NCI-H1417 (cell line): Measurements from ENCODE around the gene CEP112.

Experiments
- DNase-seq, 3 experiments: peaks; one replicate each; lab custom pipeline; 2025; lab: John Stamatoyannopoulos, UW

The CEP112 gene

DNA sequence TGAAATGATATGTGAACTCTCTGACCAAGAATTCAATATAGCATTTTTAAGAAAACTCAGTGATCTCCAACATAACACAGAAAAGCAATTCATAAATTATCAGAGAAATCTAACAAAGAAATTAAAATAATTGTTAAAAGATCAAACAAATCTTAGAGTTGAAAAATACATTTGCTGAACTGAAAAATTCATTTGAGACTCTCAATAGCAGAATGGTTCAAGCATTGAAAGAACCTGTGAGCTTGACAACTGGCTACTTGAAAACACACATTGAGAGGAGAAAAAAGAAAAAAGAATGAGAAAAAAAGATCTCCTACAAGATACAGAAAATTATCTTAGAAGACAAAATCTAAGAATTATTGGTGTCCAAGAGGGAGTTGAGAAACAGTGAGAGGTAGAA is 203.5 kb downstream of the CEP112 start:
- no peak for DNase-seq

DNA sequence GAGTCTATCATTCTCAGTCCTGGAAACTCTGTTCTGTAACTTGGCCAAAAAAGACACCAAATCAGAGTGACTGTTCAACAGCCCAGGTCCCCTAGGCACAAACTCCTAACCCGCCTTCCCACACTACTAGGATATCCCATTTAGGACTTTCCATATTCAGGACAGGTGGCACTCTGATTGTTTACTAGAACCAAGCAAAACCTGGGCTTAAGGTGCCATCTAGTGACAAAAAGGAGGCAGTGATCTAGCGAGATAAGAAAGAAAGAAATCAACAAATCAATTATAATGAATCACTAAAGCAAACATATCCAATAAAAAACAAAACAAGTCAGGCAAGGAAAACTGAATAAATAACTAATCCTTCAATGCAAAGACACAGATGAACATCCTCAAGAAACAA is 203.9 kb downstream of the CEP112 start:
- peak in 1 of 3 experiments; percentile 7 for DNase-seq

DNA sequence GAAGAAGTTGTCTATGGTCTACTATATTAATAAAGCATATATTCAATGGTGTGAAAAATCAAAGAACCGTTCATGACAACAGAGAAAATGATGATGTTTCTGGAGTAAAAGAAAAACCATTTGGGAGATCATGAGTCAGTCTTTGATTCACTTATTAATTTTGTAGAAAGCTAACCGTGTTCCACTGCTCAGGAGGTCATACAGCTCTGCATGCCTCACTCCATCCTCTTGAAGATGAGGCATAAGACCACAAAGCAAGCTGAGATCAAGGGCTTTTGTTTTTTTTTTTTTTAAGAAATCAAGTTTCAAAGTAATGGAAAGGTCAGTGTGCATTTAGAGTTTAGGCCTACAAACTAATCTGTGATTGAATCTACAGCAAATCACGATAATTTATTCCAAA is 206.4 kb downstream of the CEP112 start:
- no peak for DNase-seq

DNA sequence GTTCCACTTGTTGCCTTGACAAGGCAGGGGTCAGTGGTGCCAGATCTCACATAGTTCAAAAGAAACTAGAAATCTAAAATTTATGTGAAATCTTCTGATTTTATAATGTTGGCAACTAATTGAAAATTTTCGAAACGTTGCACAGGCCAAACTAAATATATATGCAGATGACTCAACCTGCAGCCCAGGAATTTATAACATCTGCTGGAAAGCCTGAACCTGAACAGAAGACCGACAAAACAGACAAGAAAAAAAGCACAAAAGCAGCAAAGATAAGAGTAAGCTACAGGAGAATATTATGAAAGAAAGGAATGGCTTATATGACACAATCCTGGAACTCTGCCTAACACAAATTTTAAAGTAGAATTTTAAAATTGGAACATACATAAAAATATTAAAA is 207.6 kb downstream of the CEP112 start:
- no peak for DNase-seq

DNA sequence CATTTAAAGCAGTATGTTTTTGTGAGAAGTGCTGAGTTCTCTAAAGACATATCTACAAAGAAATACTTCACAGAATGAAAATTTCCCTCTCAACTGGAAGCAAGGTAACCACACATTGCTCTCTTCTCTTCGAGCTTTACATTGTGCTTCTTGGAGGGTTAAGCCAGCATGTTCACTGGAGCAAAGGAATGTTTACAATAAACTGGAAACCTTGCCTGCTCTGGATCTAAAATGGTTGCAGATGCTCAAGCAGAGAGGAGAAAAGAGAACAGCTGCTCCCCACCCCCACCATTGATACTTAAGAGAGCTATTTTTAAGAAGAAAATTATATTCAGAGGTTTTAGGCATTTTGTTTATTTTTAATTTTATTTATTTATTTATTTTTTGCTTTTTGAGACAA is 213.1 kb downstream of the CEP112 start:
- DNase-seq, result no peak

DNA sequence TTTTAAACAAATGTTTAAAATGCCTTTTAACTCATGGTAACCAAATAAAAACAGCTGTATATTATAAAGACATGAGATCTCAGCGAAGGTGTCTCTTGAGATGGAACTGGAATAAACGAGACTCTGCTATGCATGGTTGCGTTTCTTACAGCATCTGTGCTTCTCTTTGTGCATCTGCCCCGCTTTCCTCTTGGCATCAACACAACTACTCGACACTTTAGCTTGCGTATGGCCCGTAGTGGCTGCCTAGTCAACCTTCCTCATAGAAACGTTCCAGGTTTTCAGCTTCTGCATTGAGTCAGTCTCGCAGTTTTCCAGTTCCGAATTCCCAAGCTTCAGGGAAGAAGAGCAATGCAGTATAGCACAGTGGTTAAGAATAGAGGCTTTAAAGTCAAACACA is 214.9 kb downstream of the CEP112 start:
- DNase-seq, result no peak

DNA sequence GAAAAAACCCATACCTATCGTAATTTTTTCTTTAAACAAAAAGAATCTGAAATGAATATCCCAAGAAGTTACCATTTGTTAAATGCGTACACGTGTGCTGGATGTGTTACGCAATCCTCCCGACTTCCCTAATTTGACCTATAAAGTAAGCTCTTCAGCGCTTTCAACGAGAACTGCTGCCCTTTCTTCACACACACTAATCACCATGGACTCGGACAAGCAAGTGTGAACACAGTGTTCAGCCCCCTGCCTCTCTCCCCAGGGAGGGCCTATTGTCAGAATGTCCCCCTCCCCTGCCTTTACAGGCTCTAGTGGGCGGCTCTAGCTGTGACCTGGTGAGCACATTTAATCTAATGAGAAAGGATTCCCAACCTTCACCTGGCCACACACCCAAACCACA is 216.1 kb downstream of the CEP112 start:
- DNase-seq, result peak in 2 of 3 experiments; percentile 12 to 58

DNA sequence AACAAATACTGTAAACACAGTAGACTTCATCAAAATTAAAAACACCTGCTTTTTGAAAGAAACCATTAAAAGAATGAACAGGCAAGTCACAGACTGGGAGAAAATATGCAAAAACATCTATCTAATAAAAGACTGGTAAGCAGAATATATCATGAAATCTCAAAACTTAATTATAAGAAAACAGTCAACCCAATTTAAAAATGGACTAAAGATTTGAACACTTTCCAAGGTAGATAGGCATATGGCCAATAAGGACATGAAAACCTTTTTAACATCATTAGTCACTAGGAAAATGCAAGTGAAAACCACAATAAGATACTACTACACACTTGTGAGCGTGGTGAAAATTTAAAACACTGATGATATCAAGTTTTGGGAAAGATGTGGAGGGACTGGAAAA is 218.7 kb downstream of the CEP112 start:
- no peak for DNase-seq

DNA sequence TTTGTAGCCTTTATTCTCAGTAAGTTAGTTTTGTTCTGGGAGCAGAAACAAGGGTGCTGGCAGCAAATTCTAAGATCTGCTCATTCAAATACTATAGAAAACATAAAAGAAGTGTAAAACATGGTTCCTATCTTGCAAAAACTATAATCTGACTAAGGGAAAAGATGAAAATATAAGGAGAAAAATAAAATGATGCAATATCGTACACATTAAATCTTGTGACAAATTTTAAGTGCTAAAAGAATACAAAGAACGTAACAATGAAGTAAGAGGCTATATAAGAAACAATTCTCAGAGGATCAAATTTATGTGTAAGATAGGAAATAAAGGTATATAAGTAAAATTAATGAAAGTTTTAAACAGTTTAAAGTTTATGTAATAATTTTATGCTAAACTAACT is 224.6 kb downstream of the CEP112 start:
- no peak for DNase-seq

DNA sequence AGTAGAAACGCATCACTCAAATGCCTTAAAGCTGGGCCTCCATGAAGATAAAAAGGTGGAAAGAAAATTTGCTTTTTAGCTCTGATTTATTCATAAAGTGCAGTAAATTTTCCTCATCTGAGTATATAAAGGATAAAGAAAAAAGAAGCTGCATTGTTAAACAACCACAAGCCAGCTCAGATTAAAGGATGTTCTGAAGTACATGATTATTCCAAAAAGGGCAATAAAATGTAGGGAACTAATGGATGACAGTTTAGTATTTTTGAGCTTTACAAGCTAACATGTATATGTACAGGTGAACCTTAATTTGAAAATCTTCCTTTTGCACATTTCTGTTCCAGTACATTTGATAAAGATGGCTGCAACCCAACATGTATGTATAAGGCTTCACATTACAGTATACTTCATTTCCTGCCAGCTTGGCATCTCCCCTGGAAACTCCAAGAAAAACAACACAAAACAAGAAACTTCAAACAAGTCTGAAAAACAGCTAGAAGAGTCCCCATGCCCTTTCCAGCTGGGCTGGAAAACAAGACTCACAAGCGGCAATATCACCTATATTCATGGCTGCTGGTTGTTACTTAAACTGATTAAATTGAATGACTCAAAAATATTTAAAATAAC is 225.7 kb downstream of the CEP112 start:
- DNase-seq, result no peak

DNA sequence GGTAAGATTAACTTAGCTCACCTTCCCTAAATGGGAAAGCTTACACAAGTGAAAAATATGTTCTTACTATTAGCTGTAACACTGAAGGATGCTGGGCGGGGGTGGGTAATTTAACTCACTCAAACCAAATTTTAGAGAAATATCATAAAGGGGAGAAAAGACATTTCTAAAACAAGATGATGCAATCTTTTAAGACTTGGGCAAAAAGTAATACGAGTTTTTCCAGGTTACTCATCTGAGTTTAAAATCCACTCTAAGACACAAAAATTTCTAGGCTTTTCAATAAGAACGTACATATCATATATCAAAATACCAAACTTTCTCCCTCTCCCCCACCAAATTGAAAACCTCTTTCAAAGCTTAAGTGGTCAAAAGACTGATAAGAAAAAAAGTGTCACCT is 228.8 kb downstream of the CEP112 start:
- DNase-seq, result no peak

DNA sequence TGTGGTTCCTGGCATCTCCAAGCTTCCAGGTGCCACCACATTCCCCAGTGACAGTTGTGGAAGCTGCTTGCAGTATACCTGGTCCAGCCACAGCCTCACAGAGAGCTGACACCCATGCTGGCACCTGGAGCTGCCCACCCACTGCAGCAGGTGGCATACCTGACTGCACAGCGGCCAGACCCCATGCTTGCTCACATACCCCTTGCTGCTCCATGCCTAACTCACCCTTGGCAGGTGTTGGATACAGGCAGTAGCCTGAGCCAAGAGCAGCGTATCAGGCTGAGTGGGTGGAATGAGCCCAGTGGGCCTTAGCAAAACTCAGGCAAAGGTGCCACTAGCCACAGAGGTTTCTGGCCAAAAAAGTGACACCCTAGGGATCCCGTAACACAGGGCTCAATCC is 232.3 kb downstream of the CEP112 start:
- DNase-seq, result no peak

DNA sequence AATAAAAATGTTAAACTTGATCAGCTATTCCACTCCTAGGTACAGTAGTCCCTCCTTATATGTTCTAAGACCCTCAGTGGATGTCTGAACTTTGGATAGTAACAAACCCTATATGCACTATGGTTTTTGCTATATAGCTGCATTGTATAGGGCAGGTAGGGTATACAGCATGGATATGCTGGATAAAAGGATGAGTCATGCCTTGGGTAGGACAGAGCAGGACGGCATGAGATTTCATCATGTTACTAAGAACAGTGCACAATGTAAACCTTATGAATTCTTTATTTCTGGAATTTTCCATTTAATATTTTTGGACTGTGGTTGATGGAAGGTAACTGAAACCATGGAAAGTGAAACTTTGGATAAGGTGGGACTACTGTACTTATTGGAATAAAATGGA is 235.1 kb downstream of the CEP112 start:
- DNase-seq, result no peak

DNA sequence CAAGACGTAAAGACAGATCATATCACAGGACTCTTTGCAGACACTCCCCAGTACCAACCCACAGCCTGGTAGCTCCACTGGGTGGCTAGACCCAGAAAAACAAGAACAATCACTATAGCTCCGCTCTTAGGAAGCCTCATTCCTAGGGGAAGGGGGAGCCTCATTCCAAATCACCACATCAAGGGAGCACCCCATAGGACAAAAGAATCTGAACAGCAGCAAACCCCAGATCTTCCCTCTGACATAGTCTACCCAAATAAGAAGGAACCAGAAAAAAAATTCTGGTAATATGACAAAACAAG is 237.8 kb downstream of the CEP112 start:
- DNase-seq, result no peak

DNA sequence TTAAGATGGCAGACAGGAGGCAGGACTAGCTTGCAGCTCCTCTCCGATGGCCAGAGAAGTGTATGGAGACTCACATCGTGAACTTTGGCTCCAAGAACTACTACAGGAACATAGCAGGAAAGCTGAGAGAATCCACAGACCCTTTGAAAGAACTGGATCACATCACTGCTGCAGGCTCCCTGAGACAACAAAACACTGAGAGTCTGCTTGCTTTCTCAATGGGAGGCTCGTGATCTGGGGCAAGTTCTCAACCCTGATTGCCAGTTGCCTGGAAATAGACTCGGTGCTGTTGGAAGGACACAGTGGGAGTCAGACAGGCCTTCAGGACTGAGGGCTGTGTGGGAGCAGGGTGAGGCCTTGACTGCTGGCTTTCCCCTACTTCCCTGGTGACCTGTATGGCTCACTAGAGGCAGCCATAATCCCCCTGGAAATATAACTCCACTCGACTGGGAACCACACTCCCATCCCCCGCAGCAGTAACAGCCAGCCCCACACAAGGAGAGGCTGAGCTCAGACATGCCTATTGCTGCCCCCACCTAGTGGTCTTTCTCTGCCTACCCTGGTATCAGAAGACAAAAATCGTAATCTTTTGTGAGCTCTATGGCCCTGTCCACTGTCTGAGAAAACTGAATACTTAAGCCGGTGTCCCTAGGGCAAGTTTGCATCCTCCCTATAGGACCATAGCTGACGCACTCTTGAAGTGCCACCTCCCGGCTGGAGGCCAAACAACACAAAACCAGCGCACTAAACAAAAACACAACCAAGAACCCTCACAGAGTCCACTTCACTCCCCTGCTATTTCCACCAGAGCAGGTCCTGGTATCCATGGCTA is 238.4 kb downstream of the CEP112 start:
- DNase-seq, result peak in 2 of 3 experiments; percentile 1 to 15

DNA sequence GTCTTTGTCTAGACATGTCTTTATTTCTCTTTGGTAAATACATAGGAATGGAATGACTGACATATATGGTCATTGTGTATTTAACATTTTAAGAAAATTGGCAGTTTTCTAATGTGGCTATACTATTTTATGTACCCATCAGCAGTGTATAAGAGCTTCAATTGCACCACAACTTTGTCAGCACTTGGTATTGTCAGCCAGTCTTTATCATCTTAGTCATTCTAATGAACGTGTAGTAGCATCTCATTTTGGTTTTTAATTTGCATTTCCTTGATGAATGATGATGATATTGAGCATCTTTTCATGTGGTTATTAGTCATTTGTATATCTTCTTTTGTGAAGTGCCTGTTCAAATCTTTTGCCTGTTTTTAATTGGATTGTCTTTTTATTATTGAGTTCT is 239.3 kb downstream of the CEP112 start:
- DNase-seq, result no peak

DNA sequence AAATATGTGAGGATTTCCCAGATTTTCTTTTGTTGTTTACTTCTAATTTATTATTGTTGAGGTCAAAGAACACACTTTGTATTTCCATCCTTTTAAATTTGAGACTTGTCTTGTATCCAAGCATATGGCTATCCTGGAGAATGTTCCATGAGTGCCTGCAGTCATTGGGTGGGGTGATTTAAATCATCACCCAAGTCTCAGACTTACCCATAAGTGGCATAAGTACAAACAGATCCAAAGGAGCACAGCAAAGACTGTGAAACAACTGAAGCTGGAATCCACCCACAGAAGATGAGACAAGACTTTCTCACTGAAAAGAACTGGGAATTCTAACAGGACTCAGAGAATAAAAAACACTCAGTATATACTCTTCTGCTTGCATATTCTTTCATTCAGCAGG is 239.9 kb downstream of the CEP112 start:
- no peak for DNase-seq

DNA sequence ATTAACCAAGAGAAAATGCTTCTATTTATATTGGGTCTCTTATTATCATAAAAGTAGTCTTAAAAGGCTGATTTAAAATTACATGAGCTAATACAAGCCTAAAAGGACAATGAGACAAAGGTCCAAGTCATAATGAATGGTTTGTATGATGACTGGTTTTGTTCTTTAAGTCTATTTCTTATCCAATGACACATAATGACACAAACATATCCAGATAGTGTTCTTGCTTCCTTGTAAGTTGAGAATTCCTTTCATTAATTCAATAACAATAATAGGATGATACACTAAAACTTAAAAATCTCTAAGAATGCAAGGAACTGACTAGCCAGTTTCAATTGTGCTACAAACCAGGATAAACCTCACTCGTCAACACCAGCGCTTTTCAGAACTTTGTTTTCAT is 244.1 kb downstream of the CEP112 start:
- peak in 1 of 3 experiments; percentile 3 for DNase-seq

DNA sequence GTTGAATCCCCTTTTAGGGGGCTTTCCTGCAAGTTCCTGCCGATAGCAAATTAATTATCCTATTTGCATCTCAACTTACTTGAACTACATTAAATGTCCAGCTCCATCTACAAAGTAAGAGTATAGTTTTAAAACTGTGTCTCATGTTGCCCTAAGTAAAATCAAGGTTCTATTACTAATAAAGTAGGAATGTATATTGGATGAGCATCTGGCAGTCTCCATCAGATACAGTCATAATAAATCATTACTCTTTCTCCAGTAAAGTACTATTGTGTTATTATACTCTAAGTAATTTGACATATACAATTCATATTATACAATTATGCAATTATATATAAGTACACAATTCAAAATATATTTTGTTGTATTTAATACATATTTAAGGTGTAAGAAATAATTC is 249.3 kb downstream of the CEP112 start:
- no peak for DNase-seq

DNA sequence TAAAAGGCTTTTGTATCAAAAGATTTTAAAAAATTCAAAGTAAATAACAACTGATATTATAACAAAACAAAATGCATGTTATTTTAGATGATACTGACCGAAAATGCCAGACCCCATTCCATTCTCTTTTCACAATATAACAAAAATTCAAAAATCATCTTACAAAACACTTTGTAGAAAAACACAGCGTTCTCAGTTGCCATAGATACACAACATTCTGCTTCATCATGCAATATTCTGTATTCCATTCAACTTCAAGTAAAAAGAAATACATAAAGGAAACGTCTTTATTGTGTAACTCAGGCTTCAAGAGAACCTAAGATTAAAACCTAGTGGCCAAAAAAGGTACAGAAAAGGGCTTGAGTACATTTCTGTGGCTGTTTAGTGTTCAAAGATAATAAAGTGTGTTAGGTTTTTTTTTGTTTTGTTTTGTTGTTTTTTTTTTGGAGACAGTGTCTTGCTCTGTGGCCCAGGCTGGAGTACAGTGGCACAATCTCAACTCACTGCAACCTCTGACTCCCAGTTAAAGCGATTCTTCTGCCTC is 250.5 kb downstream of the CEP112 start:
- no peak for DNase-seq

DNA sequence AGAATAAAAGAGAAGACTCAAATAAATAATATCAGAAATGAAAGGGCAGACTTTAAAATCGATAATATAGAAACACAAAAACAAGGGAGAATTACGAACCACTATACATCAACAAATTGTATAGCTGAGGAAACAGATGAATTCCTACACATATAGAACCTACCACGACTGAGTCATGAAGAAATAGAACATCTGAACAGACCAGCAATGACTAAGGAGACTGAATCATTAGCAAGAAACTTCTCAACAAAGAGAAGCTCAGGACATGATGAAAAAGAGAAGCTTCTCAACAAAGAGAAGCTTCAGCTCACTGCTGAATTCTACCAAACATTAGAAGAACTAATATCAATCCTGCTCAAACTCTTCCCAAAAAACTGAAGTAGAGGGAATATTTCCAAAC is 255.9 kb downstream of the CEP112 start:
- DNase-seq, result no peak

DNA sequence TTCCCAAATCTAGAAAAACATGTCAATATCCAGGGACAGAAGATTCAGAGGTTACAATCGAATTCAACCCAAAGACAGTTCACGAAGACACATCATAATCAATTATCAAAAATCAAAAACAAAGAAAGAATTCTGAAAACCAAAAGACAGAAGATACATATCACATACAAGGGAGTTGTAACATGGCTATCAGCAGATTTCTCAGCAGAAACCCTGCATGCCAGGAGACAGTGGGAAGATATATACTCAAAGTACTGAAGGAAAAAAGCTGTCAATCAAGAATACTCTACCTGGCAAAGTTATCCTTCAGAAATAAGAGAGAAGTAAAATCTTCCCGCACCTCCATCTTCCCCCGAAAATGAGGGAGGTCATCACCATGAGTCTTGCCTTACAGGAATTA is 258.6 kb downstream of the CEP112 start:
- DNase-seq, result no peak

DNA sequence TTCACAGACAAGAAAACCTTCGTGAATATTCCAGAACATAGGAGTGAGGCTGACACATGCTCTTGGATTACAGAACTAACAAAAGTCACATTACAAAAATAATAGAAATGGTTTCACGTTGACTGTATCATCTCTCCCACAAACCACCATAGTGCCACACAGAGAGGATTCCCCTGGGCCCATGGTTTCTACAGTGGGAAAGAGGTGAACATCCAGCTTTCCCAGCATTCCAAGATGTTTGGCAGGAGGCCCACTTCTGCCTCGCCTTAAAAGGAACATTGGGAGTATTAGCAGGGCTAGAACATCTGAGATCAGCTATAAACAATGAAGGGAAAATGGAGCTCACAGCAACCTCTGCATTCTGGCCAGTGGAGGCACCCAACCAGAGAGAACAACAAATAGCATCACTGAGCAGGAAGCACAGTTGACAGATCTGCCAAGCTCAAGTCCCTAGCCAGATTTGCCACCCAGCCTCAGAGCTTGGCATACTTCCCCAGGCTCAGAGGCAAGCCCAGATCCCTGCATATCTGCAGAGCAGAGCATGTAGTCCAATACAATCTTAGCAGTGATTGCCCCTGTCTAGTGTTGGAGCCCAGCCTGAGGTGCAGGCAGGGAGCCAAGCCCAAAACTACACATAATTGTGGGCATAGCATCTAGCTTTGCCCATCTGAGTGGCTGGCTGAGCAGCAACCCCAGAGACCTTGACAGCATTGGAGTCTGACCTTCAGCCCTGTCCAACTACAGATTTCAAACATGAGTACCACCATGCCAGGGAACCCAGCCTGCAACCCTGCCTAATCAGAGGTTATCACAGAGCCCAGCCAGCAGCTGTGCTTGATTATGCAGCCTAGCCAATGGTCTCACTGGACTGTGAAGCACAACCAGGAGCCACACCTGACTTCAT is 260.4 kb downstream of the CEP112 start:
- DNase-seq, result no peak
